Stomach (tissue), 9 donors: ENCODE data around the gene MYOM1. TPM values are rescaled to one million over a fixed set of nuclear protein-coding genes. Genes with fewer than 3 reads are reported as not detected.

Experiments
- DNase-seq, 2 donors: peaks; one replicate each; pipeline versions ENCODE4 v3.0.0 to v3.0.0-alpha.2; 2013 to 2019
- H3K27ac ChIP-seq, 5 donors: fragments of 200-600 bp in 4 of 5; sonication (generic) in 4 of 5; one replicate each; pipeline ENCODE4 v1.5.1; 2013 to 2019; ENCODE audit warnings: mild to moderate bottlenecking in 1 of 5, moderate library complexity in 1 of 5
- H3K27me3 ChIP-seq, 3 donors: fragments of 200-600 bp; sonication (generic); one replicate each; pipeline ENCODE4 v1.5.1; 2017 to 2019; ENCODE audit warnings: mixed run types in 1 of 3
- H3K36me3 ChIP-seq, 4 donors: fragments of 200-600 bp; sonication (generic); 1 replicate in 3 of 4; 2 replicates in 1 of 4; pipeline ENCODE4 v1.5.1; 2016 to 2019
- H3K4me1 ChIP-seq, 4 donors: fragments of 200-600 bp; sonication (generic); one replicate each; pipeline ENCODE4 v1.5.1; 2016 to 2019
- H3K4me3 ChIP-seq, 4 donors: fragments of 200-600 bp; sonication (generic) in 3 of 4; one replicate each; pipeline ENCODE4 v1.5.1; 2016 to 2019; ENCODE audit warnings: mild to moderate bottlenecking in 1 of 4
- H3K9me3 ChIP-seq, 4 donors: fragments of 200-600 bp; sonication (generic); one replicate each; pipeline ENCODE4 v1.5.1; 2016 to 2019
- CTCF ChIP-seq, 7 experiments: fragments of 450-650 bp in 4 of 7; fragments of 200-600 bp in 3 of 7; sonication (generic) in 3 of 7; IDR thresholded peaks; one replicate each; pipeline ENCODE4 v1.5.1; 2016 to 2019; ENCODE audit warnings: antibody characterized with exemption in 7 of 7, control low read depth in 2 of 7, mild to moderate bottlenecking in 1 of 7
- EP300 ChIP-seq: sonication (generic); formaldehyde crosslinking; IDR thresholded peaks from one replicate; pipeline ENCODE4 v1.6.1; 2017; ENCODE audit warnings: antibody characterized with exemption
- POLR2A ChIP-seq, 4 donors: fragments of 450-650 bp; IDR thresholded peaks; one replicate each; pipeline ENCODE4 v1.6.1; 2016; ENCODE audit warnings: antibody characterized with exemption in 4 of 4, control low read depth in 2 of 4, mild to moderate bottlenecking in 1 of 4, moderate library complexity in 1 of 4
- POLR2AphosphoS5 ChIP-seq, 3 donors: sonication (generic); formaldehyde crosslinking; IDR thresholded peaks; one replicate each; pipeline ENCODE4 v1.6.1; 2016; ENCODE audit warnings: antibody characterized with exemption in 3 of 3
- WGBS, 5 donors: extraction: QIAGEN DNeasy Blood & Tissue Kit in 3 of 5; methylation state at CpG; one replicate each; pipeline versions ENCODE4 v1.1.5 to v1.1.7; 2013 to 2018; 5-methylcytosine and 5-hydroxymethylcytosine counted together
- intact Hi-C: fragments of 100-400 bp; cut with DNase I; formaldehyde crosslinking; loops from one replicate; pipeline ENCODE4 v1.15.1; 2023; ENCODE audit warnings: low total_unique reads
- polyA plus RNA-seq, 3 donors: library from polyadenylated mRNA; stranded (reverse); fragments of 200-250 nt; gene quantifications; one replicate each; pipeline ENCODE4 v1.2.3, GENCODE V29; 2013
- total RNA-seq, 5 donors: library from RNA; depleted of rRNA; stranded (reverse); fragments of >200 nt; gene quantifications; one replicate each; pipeline versions ENCODE4 v1.1.0 to v1.2.3, GENCODE V29; 2014 to 2016
- donor health status: healthy with polysubstance abuse.
- donor health status: Bipolar disorder and iron deficiency.
- donor health status: healthy.

MYOM1 gene
- total and polyA plus RNA-seq, 8 donors = 1.2 to 37.9 (median 3.5) TPM

DNA sequence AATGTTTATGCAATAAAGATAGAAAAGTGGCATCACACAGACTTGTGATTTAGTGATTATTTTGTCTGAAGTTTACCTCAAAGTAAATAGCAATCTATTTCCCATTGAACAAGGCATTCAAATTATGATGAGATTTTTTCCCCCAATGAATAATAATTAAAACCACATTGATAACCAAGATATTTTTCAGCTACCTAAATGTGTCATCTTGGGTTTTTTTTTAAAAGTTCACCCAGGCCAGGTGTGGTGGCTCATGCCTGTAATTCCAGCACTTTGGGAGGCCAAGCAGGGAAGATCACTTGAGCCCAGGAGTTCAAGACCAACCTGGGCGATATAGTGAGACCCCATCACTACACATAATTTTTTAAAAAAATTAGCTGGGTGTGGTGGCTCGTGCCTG is 27.0 kb downstream of the MYOM1 start:
- Histone ChIP-seq H3K27me3 (no peaks in the 10 kb centered on the region), H3K4me1 (peaks cover 0 to 4% (median 0%) of the 10 kb centered on the region in 4 donors), H3K9me3 (no peaks in the 10 kb centered on the region), H3K27ac (no peak overlapping the region), H3K36me3 (peaks cover 0 to 11% (median 0%) of the 10 kb centered on the region in 4 donors), H3K4me3 (no peak overlapping the region)
- TF ChIP-seq POLR2AphosphoS5 (IDR thresholded peaks at IDR 0.05) (no peak), CTCF (IDR thresholded peaks at IDR 0.05) (no peak), POLR2A (IDR thresholded peaks at IDR 0.05) (no peak), EP300 (no peak)
- 93 to 100% (median 97%) methylated on average over 2 of the region's 2 CpGs for WGBS, 5 donors
- intact Hi-C loops = no loop called here
- DNase-seq = no peak

DNA sequence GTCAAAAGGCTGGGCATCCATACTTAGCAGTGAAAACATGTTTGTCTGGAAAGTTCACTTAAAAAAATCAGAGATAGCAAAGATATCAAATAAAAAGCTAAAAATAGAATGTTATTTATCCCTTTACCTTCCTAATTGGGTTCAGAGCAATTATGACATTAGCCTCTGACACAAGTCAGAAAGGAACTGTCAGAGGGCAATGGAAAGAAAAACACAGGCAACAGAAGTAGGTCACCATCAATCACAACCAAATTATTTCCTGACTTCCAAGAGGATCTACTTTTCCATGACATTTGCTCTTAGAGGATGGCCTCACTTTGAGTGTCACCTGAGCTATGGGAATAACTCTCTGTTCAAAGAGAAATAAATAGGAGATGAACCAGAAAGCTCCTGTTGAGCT is 27.5 kb downstream of the MYOM1 start:
- no peak for DNase-seq
- Histone ChIP-seq H3K4me1 (peaks cover 0 to 4% (median 0%) of the 10 kb centered on the region in 4 donors), H3K4me3 (no peak overlapping the region), H3K36me3 (peaks cover 0 to 11% (median 0%) of the 10 kb centered on the region in 4 donors), H3K9me3 (no peaks in the 10 kb centered on the region), H3K27ac (no peak overlapping the region), H3K27me3 (no peaks in the 10 kb centered on the region)
- TF ChIP-seq EP300 = no peak
- no peak for TF ChIP-seq CTCF (IDR thresholded peaks at IDR 0.05)
- no peak for TF ChIP-seq POLR2AphosphoS5 (IDR thresholded peaks at IDR 0.05)
- intact Hi-C loops = no loop called here

DNA sequence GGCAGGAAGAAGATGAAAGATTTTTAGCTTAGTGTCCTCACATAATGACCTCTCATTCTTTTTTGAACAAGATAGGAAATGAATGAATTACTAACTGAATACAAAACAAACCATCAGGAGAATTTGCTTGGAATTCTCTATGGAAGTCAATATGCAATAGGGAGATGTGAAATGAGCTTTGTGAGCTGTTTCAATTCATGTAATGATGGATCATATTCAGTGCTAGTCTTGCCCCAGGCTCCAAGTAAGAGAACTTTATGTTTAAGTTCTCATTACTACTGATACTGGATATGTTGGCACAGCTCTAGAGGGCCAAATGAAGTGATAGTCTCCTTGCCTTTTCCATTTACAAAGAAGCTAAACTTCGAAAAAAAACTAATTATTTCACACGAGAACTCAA is 29.2 kb downstream of the MYOM1 start:
- Histone ChIP-seq H3K27ac (no peak overlapping the region), H3K9me3 (no peaks in the 10 kb centered on the region), H3K4me1 (peaks cover 0 to 4% (median 0%) of the 10 kb centered on the region in 4 donors), H3K36me3 (peaks cover 0 to 18% (median 0%) of the 10 kb centered on the region in 4 donors), H3K4me3 (no peak overlapping the region), H3K27me3 (no peaks in the 10 kb centered on the region)
- no peak for DNase-seq
- 87 to 95% (median 92%) methylated on average over 2 of the region's 2 CpGs for WGBS, 5 donors
- TF ChIP-seq EP300 (no peak), POLR2AphosphoS5 (IDR thresholded peaks at IDR 0.05) (no peak), CTCF (IDR thresholded peaks at IDR 0.05) (no peak), POLR2A (IDR thresholded peaks at IDR 0.05) (no peak)
- intact Hi-C loops = no loop called here

GRCh38 chr18:3189884-3190283 is 29.9 kb downstream of the MYOM1 start:
- Histone ChIP-seq H3K27me3 (no peaks in the 10 kb centered on the region), H3K4me3 (no peak overlapping the region), H3K27ac (no peak overlapping the region), H3K4me1 (no peaks in the 10 kb centered on the region), H3K9me3 (no peaks in the 10 kb centered on the region), H3K36me3 (peaks cover 0 to 18% (median 0%) of the 10 kb centered on the region in 4 donors)
- no peak for DNase-seq
- TF ChIP-seq EP300 = no peak
- no peak for TF ChIP-seq POLR2A (IDR thresholded peaks at IDR 0.05)
- intact Hi-C loops = no loop called here
- 70 to 82% (median 76%) methylated on average over 5 of the region's 5 CpGs for WGBS, 5 donors

- WGBS, 5 donors = 62 to 74% (median 64%) methylated on average over 8 of the region's 8 CpGs
- Histone ChIP-seq H3K27ac (no peak overlapping the region), H3K4me3 (no peak overlapping the region), H3K9me3 (no peaks in the 10 kb centered on the region), H3K27me3 (no peaks in the 10 kb centered on the region), H3K36me3 (peaks cover 0 to 18% (median 0%) of the 10 kb centered on the region in 4 donors), H3K4me1 (no peaks in the 10 kb centered on the region)
- TF ChIP-seq POLR2AphosphoS5 (IDR thresholded peaks at IDR 0.05) (no peak), CTCF (IDR thresholded peaks at IDR 0.05) (peak in 2 of 7 experiments; percentile 9 to 14), POLR2A (IDR thresholded peaks at IDR 0.05) (no peak), EP300 (no peak)
- peak in 1 of 2 donors; percentile 36 for DNase-seq
- intact Hi-C loops = no loop called here
These were observed 32.8 kb downstream of the MYOM1 start for GRCh38 chr18:3186678-3187658.
